Measurements from ENCODE around the gene ACTL10.
"Not testable (repeated sequence)": the region's sequence is repeated elsewhere in the genome, so short reads cannot be mapped to it uniquely, and the experiment has no call there.

Gene ACTL10

GRCh38 chr20:33679758-33680485, 13.2 kb downstream of the ACTL10 start:
- DNase-seq: no peak

- DNase-seq: no peak
These were observed 13.9 kb downstream of the ACTL10 start for GRCh38 chr20:33680686-33681085.

DNA sequence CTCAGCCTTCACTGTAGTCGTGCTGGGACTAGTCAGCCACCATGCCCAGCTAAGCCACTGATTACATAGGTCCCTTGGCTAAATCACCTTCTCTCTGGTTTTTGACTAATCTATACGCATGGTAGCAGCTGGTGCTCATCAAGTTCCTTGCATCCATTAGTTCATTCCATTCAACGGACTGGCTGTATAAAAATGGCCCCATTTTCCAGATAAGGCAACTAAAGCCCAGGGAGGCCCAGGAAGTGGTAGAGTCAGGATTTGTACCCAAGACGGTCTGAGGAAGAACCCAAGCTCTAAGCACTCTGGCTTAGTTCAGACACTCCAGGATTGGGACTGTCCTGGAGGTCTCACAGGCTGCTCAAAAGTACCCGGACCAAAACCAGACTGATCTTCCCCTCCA, 14.5 kb downstream of the ACTL10 start:
- no peak for DNase-seq

- DNase-seq: no peak
These were observed 15.1 kb downstream of the ACTL10 start for GRCh38 chr20:33681728-33682353.

- no peak for DNase-seq
These were observed 18.0 kb downstream of the ACTL10 start for GRCh38 chr20:33684533-33685327.

GRCh38 chr20:33685328-33686099, 18.8 kb downstream of the ACTL10 start:
- DNase-seq: no peak

DNA sequence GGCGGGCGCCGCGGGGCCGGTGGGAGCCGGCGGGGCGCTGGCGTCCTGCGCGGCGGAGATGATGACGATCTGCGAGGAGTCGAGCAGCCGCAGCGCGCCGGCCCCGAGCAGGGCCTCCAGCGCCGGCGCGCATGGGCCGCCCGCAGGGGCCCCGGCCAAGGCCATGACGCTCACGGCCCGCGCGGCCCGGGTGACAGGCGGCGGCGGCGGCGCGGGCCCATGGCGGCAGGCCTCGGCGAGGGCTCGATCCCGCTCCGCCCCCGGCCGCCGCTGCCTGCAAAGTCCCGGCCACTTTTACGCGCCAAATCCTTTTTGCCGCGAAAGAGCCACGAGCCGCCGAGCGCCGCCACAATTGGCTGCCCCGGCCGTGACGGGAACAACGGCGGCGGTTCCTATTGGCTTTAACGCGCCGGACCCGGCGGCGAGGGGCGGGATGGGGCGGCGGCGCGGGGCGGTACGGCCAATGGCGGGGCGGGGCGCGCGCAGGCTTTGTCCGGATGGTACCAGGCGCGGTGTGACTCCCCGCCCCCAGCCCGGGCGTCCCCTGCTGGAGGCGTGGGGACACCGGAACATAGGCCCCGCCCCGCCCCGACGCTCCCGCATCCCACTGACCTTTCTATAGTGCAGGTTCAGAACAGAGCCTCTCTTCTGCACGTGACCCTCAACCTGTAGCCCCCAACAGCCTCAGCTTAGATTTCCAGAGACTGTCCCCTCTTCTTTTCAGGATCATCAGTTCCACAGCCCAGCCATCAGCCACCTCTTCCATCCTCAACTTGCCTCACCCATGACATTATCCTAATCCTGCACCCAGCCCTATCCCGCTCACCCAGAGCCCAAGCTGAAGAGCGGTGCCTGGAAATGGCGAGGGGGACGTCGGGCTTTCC, 19.6 kb downstream of the ACTL10 start, which contains the start of gene E2F1:
Gene E2F1 (minus strand): TSS at position 286 of the 884 bp plus-strand sequence. CDS start 121 bp downstream, at position 165.
- DNase-seq: peak; percentile 94

DNA sequence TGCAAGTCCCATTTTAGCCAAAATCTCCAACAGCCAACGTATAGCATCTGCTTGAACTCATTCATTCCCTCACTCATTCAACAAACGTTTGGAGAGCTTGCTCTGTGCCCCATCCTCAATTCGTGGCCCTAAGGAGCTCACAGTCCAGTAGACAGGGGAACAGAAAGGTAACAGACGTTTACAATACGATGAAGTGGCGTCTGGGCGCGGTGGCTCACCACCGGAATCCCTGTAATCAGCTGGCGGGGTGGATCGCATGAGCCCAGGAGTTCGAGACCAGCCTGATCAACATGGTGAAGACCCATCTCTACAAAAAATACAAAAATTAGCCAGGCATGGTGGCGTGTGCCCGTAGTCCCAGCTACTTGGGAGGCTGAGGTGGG, 20.2 kb downstream of the ACTL10 start:
- DNase-seq: no peak

DNA sequence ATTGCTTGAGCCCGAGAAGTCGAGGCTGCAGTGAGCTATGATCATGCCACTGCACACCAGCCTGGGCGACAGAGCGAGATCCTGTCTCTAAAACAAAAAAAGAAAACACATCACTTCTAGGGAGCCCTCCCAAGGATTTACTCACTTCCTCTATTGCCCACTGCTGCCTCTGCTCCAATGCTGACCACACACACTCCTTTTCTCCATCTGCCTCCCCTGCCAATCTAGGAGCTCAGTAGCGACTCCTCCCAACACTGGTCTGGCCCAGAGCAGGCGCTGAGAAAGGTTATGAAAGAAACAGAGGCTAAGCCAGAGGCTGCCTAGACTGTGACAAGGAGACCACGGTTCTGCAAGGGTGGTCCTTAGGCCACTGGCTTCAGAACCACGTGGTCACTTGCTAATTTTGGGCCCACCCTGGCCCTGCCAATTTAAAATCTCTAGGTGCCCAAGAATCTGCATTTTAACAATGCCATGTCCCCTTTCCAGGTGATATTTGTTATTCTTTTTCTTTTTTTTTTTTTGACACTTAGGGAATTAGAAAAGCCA, 20.7 kb downstream of the ACTL10 start:
- peak; percentile 75 for DNase-seq

GRCh38 chr20:33687993-33688937, 21.5 kb downstream of the ACTL10 start:
- no peak for DNase-seq

DNA sequence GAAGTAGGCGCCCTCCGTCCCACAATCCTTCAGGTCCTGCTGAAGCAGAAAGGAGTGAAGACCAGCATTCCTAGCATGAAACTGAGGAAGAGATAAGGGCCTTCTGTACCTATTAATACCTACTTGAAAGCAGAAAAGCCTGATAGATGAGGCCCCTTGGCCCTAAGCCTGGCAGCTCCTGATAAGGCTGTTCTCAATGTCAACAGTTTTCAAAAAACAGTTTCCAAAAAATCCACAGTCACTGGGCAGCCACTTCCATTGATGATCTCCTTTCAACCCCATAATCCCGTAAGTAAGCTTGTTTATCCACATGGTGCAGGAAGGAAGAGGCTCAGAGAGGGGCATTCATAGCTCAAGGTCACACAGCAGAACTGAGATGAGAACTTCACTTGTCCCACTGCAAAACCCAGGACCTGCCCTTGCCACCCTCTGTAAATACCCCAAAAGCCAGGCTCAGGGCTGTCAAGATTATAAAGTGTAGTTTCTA, 22.2 kb downstream of the ACTL10 start:
- DNase-seq: no peak

DNA sequence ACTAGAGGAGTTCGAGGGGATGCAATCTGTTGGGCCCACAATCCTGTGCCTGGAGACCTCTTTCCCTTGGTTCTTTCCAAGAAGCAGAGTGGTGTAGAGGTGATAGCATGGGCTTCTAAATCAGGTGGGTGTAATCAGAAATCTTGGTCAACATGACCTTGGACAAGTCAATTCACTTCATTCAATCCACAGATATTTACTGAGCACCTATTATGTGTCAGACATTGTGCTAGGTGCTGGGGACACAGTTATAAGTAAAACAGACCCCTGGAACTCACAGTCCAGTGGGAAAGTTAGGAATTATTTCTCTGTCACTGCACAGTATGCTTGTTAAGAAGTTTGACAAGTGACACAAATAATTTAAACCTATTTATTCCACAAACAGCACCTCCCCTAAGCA, 22.8 kb downstream of the ACTL10 start:
- no peak for DNase-seq

- peak; percentile 63 for DNase-seq
These were observed 23.2 kb downstream of the ACTL10 start for GRCh38 chr20:33689973-33690372.

DNA sequence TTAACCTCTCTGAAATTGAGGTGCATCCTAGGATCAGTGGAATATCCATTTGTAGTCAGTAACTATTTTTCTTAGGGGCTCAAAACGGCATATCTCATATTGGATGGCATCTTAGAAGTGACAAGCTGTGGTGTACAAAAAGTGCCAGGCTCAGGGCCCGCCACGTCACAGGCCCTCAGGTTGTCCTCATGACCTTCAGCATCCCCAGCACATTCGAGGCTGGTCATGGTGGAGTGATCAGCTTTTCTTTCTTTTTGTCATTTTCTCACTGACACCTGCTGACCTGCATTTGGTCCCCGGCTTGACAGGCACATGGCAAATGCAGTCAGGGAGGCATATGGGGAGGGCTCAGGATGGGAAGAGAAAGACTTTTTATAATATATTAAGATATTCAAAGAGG, 26.5 kb downstream of the ACTL10 start:
- no peak for DNase-seq

- no peak for DNase-seq
These were observed 27.2 kb downstream of the ACTL10 start for GRCh38 chr20:33693741-33694638.

- no peak for DNase-seq
These were observed 27.9 kb downstream of the ACTL10 start for GRCh38 chr20:33694639-33695012.

DNA sequence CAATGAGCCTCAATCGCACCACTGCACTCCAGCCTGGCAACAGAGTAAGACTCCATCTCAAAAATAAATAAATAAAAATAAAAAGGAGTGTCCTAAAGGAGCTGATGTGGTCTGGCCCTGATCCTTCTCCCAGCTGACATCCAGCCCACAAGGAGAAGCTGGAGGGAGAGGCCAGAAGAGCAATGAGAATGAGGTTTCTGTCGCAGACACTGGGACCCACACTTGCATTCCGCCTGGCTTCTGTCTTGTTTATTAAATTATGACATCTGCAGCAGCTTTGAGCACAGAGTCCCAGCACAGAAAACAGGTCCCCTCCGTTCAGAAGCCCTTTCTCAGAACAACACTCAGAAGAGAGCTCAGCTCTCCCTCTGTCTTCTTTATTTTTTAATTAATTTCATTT, 29.7 kb downstream of the ACTL10 start:
- DNase-seq: no peak

- no peak for DNase-seq
These were observed 30.4 kb downstream of the ACTL10 start for GRCh38 chr20:33697129-33697528.

DNA sequence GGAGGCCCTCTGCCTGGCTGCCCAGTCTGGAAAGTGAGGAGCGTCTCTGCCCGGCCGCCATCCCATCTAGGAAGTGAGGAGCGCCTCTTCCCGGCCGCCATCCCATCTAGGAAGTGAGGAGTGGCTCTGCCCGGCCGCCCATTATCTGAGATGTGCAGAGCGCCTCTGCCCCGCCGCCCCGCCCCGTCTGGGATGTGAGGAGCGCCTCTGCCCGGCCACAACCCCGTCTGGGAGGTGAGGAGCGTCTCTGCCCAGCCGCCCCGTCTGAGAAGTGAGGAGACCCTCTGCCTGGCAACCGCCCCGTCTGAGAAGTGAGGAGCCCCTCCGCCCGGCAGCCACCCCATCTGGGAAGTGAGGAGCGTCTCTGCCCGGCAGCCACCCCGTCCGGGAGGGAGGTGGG, 32.2 kb downstream of the ACTL10 start:
- not testable (repeated sequence) for DNase-seq

Measured in inflammatory macrophage treated with lipopolysaccharide for 4 hours (primary cell).